Neural progenitor cell (in vitro differentiated cells): Measurements from ENCODE around the gene ECE2. TPM values are rescaled to one million over a fixed set of nuclear protein-coding genes. Genes with fewer than 3 reads are reported as not detected.

Experiments used
- DNase-seq: peaks from one replicate; pipeline ENCODE4 v3.0.0-alpha.2; 2016; ENCODE audit warnings: low spot score
- H2AFZ ChIP-seq: fragments of 200-600 bp; sonication (generic); replicated peaks from 2 replicates; pipeline ENCODE4 v1.6.1; 2016; ENCODE audit warnings: antibody characterized with exemption
- H3F3A ChIP-seq: fragments of 200-600 bp; sonication (generic); 2 replicates; pipeline ENCODE4 v1.6.1; 2016; ENCODE audit warnings: antibody characterized with exemption, low read depth
- H3K27ac ChIP-seq: fragments of 200-600 bp; sonication (generic); 2 replicates; pipeline ENCODE4 v1.5.1; 2016; ENCODE audit warnings: mild to moderate bottlenecking
- H3K27me3 ChIP-seq: fragments of 200-600 bp; sonication (generic); 2 replicates; pipeline ENCODE4 v1.6.1; 2016; ENCODE audit warnings: mild to moderate bottlenecking, moderate library complexity
- H3K36me3 ChIP-seq: fragments of 200-600 bp; sonication (generic); 2 replicates; pipeline ENCODE4 v1.5.1; 2016
- H3K4me1 ChIP-seq: fragments of 200-600 bp; sonication (generic); 2 replicates; pipeline ENCODE4 v1.6.1; 2016; ENCODE audit warnings: mixed run types
- H3K4me2 ChIP-seq: fragments of 200-600 bp; sonication (generic); 2 replicates; pipeline ENCODE4 v1.6.1; 2016
- H3K4me3 ChIP-seq: fragments of 200-600 bp; sonication (generic); 2 replicates; pipeline ENCODE4 v1.5.1; 2016
- H3K79me2 ChIP-seq: fragments of 200-600 bp; sonication (generic); 2 replicates; pipeline ENCODE4 v1.6.1; 2016; ENCODE audit warnings: low read depth
- H3K9ac ChIP-seq: fragments of 200-600 bp; sonication (generic); 2 replicates; pipeline ENCODE4 v1.6.1; 2016
- H3K9me3 ChIP-seq: fragments of 200-600 bp; sonication (generic); 2 replicates; pipeline ENCODE4 v1.5.1; 2016; ENCODE audit warnings: low read depth
- H4K20me1 ChIP-seq: fragments of 200-600 bp; sonication (generic); 2 replicates; pipeline ENCODE4 v1.6.1; 2016; ENCODE audit warnings: low read depth
- H3K27ac Mint-ChIP-seq: 3 replicates; pipeline ENCODE4 v1.8.0; 2021; ENCODE audit warnings: mixed read lengths
- H3K27me3 Mint-ChIP-seq: 2 replicates; pipeline ENCODE4 v1.8.0; 2022; ENCODE audit warnings: low read depth, mild to moderate bottlenecking, inconsistent platforms, moderate library complexity, mixed read lengths; ENCODE audit not compliant: insufficient read depth
- H3K36me3 Mint-ChIP-seq: 3 replicates; pipeline ENCODE4 v1.8.0; 2021; ENCODE audit warnings: mixed read lengths
- H3K4me1 Mint-ChIP-seq: 3 replicates; pipeline ENCODE4 v1.8.0; 2021; ENCODE audit warnings: mixed read lengths
- H3K4me3 Mint-ChIP-seq: 3 replicates; pipeline ENCODE4 v1.8.0; 2021; ENCODE audit warnings: mild to moderate bottlenecking, moderate library complexity, mixed read lengths
- H3K9me3 Mint-ChIP-seq: 3 replicates; pipeline ENCODE4 v1.8.0; 2020; ENCODE audit warnings: mixed read lengths
- CTCF ChIP-seq: fragments of 200-600 bp; sonication (generic); IDR thresholded peaks from 2 replicates; pipeline ENCODE4 v1.5.1; 2017; ENCODE audit warnings: antibody characterized with exemption, mild to moderate bottlenecking
- EZH2 ChIP-seq: fragments of 200-600 bp; sonication (generic); IDR thresholded peaks from 2 replicates; pipeline ENCODE4 v1.6.1; 2017; ENCODE audit warnings: antibody characterized with exemption, mild to moderate bottlenecking, moderate library complexity
- EZH2phosphoT487 ChIP-seq: fragments of 200-600 bp; sonication (generic); IDR thresholded peaks from 2 replicates; pipeline ENCODE4 v1.6.1; 2017; ENCODE audit warnings: antibody characterized with exemption
- total RNA-seq: library from RNA; depleted of rRNA; stranded (reverse); fragments of >200 nt; gene quantifications from 2 replicates; pipeline ENCODE4 v1.2.3, GENCODE V29; 2015; ENCODE audit warnings: low replicate concordance

The ECE2 gene
- total RNA-seq, 1 donor from 2014 or later = not detected

- H3K27me3 ChIP-seq = peaks cover 3% of the 10 kb centered on the region
- Mint-ChIP-seq H3K36me3 (peaks cover 21% of the 10 kb centered on the region), H3K9me3 (no peaks in the 10 kb centered on the region), H3K27me3 (peaks cover 2% of the 10 kb centered on the region), H3K4me3 (peak overlapping the region; percentile 97), H3K4me1 (peaks cover 17% of the 10 kb centered on the region), H3K27ac (no peak overlapping the region)
- peak overlapping the region; percentile 87 for H3K4me3 ChIP-seq
- peak overlapping the region; percentile 88 for H3K4me2 ChIP-seq
- no peak overlapping the region for H2AFZ ChIP-seq
- H3K36me3 ChIP-seq = peaks cover 3% of the 10 kb centered on the region
- peaks cover 9% of the 10 kb centered on the region for H3F3A ChIP-seq
- H4K20me1 ChIP-seq = peaks cover 20% of the 10 kb centered on the region
- H3K9ac ChIP-seq = peak overlapping the region; percentile 92
- H3K79me2 ChIP-seq = peaks cover 32% of the 10 kb centered on the region
- no peak for DNase-seq
- no peaks in the 10 kb centered on the region for H3K9me3 ChIP-seq
- H3K27ac ChIP-seq = no peak overlapping the region
- no peak for TF ChIP-seq CTCF
- no peak for TF ChIP-seq EZH2phosphoT487
- TF ChIP-seq EZH2 = no peak
- peaks cover 8% of the 10 kb centered on the region for H3K4me1 ChIP-seq
Measured at GRCh38 chr3:184300378-184300720, 24.5 kb downstream of the ECE2 start.

GRCh38 chr3:184305577-184305976 lies 29.8 kb downstream of the ECE2 start:
- Histone ChIP-seq H3K79me2 (peaks cover 17% of the 10 kb centered on the region), H3K27ac (no peak overlapping the region), H3K9me3 (no peaks in the 10 kb centered on the region), H3K4me1 (no peaks in the 10 kb centered on the region), H3F3A (peaks cover 3% of the 10 kb centered on the region), H3K4me3 (no peak overlapping the region), H3K36me3 (peaks cover 3% of the 10 kb centered on the region), H3K27me3 (no peaks in the 10 kb centered on the region), H2AFZ (no peak overlapping the region), H3K9ac (no peak overlapping the region), H4K20me1 (peaks cover 8% of the 10 kb centered on the region), H3K4me2 (no peak overlapping the region)
- TF ChIP-seq CTCF (peak; percentile 31), EZH2 (no peak)
- H3K27ac Mint-ChIP-seq = no peak overlapping the region
- H3K27me3 Mint-ChIP-seq = no peaks in the 10 kb centered on the region
- no peak overlapping the region for H3K4me3 Mint-ChIP-seq
- DNase-seq = no peak
- peaks cover 58% of the 10 kb centered on the region for H3K36me3 Mint-ChIP-seq
- H3K9me3 Mint-ChIP-seq = no peaks in the 10 kb centered on the region
- H3K4me1 Mint-ChIP-seq = peaks cover 1% of the 10 kb centered on the region

- H3K36me3 Mint-ChIP-seq = peaks cover 55% of the 10 kb centered on the region
- peaks cover 10% of the 10 kb centered on the region for H3F3A ChIP-seq
Measured at GRCh38 chr3:184306341-184306972, 30.6 kb downstream of the ECE2 start.

More at GRCh38 chr3:184306341-184306972, 30.6 kb downstream of the ECE2 start:
- H3K79me2 ChIP-seq = peaks cover 8% of the 10 kb centered on the region
- no peak overlapping the region for H3K4me3 ChIP-seq
- no peak overlapping the region for H2AFZ ChIP-seq
- Mint-ChIP-seq H3K4me1 (peaks cover 4% of the 10 kb centered on the region), H3K27me3 (peaks cover 3% of the 10 kb centered on the region), H3K27ac (no peak overlapping the region), H3K9me3 (no peaks in the 10 kb centered on the region), H3K4me3 (no peak overlapping the region)
- H3K27ac ChIP-seq = no peak overlapping the region
- no peaks in the 10 kb centered on the region for H3K27me3 ChIP-seq
- peaks cover 3% of the 10 kb centered on the region for H3K36me3 ChIP-seq
- H3K9ac ChIP-seq = no peak overlapping the region
- peaks cover 4% of the 10 kb centered on the region for H4K20me1 ChIP-seq
- no peak for DNase-seq
- no peak overlapping the region for H3K4me2 ChIP-seq
- no peak for TF ChIP-seq CTCF
- no peak for TF ChIP-seq EZH2phosphoT487
- TF ChIP-seq EZH2 = no peak
- no peaks in the 10 kb centered on the region for H3K4me1 ChIP-seq
- no peaks in the 10 kb centered on the region for H3K9me3 ChIP-seq
